SHP77 treated with DMSO at 0.1 percent for 48 hours (cell line): ENCODE measurements around the gene CLPTM1.
A peak's percentile ranks its signal among the peaks of the same experiment; 100 is the strongest.
"Not testable (repeated sequence)": the region's sequence is repeated elsewhere in the genome, so short reads cannot be mapped to it uniquely, and the experiment has no call there.

Experiments
- DNase-seq: peaks from one replicate; lab custom pipeline; 2025; lab: John Stamatoyannopoulos, UW

Gene CLPTM1

DNA sequence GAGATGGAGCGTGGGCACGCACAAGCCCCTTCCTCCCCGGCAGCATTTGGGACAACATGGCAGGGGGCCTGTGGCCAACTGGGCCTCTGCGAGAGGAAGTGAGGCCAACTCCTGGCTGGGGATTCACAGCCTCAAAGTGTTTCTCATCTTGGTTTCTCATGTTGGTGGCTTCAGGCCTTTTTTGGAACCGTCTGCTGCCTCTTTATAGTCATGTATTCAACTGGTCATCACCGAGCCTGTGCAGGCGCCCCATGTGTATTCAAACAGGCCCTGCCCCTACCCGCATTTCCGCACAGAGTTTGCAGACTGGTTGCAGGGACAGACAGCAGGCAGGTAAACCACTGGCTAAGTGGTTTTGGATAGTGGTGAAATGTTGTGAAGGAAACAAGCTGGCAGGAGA lies 28.8 kb downstream of the CLPTM1 start:
- DNase-seq, result no peak

DNA sequence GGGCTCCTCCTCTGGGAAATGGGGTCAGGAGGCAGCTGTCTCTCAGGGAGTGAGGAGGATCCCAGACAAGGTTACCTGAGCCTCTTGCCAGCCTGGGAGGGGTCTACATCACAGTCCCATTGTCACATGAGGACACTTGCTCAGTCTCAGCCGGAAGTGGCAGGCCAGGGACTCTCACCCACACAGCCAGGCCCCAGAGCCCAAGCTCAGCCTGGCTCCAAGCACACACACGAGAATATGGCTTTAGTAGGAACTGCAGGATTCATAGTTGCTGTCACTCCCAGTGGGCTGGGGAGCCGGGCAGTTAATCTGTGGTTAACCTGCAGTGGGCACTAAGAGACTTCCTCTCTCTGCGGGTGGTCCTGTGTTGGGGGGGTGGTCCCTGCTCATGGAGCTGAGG lies 30.3 kb downstream of the CLPTM1 start:
- no peak for DNase-seq

DNA sequence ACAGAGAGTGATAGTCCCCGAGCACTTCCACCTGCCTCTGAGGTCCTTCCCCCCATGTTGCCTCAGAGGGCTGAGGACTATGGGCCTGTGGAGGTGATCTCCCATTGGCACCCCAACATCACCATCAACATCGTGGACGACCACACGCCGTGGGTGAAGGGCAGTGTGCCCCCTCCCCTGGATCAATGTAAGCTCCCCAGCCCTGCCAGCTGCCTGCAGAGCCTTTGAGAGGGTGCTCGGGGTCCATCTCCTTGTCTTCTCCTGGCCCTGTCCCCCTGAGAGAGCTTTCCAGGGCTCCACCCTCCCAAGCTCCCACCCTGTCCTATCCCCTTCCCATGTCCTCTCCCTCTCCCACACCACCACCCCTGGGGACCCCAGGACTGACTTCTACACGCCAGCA lies 31.2 kb downstream of the CLPTM1 start:
- no peak for DNase-seq

DNA sequence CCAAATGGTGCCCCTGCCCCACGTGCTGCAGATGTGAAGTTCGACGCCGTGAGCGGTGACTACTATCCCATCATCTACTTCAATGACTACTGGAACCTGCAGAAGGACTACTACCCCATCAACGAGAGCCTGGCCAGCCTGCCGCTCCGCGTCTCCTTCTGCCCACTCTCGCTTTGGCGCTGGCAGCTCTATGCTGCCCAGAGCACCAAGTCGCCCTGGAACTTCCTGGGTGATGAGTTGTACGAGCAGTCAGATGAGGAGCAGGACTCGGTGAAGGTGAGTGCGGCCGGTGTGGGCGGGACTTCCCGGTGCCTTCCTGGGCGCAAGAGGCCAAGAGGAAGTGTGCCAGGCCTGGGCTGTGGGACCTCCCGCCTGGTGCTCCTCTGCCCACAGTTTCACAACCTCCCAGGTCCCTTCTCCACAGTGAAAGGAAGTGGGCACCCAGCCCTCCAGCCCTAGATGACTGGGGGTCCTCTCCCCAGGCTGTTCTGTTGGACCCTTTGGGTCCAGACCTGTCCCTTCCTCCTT lies 32.0 kb downstream of the CLPTM1 start:
- DNase-seq, result no peak

DNA sequence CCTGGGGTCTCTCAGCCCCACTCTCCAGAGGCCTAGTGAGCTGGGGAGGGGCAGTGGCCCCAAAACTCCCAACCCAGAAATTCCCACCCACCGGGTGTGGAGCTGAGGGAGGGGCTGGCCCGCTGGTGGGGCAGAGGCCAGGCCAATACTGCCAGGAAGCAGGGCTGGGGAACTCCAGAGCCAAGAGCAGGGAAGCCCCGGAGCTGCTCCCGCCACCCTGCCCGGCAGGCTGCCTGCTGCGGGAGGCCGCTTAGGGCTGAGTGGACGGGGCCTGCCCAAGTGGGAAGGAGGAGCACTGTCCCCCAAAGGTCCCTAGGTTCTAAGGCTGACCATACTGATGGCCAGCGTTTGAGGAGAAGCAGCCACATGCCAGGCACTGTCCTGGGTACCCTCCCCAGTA lies 33.1 kb downstream of the CLPTM1 start:
- DNase-seq, result no peak

DNA sequence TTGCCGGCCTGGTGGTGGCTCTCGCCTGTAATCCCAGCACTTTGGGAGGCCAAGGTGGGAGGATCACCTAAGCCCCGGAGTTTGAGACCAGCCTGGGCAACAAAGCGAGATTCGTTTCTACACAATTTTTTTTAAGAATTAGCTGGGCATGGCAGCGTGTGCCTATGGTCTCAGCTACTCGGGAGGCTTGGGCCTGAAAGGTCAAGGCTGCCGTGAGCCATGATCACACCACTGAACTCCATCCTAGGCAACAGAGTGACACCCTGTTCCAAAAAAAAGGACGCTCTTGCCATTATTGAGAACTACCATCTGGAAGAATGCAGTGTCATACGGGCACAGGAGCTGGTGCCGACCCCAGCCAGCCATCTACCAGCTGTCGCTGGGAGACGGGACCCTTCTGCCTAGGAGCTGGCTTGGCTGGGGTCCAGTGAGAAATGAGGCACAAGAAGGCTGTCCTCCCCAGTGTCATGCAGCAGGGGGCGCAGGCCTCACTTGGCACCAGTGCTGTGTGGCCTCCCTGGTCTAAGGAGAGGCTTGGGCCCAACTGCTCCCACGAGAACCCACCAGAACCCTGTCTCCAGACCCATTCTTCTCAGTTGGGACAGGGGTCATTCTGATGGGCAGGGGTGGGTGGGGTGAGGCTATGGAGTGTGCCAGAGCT lies 33.8 kb downstream of the CLPTM1 start:
- DNase-seq, result no peak

DNA sequence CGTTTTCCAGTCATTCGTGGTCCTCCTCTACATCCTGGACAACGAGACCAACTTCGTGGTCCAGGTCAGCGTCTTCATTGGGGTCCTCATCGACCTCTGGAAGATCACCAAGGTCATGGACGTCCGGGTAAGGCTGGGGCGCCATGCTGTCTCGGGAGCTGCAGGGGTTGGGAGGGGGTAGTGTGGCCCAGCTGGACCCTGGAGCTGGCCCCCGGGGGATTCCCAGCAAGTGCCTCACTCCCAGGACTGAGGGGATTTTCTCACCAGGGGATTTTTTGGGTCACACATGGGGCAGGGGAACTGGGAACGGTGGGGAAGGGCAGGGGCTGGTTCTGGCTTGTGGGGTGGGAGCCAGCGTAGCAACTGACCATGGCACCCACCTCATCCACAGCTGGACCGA lies 35.3 kb downstream of the CLPTM1 start:
- no peak for DNase-seq

DNA sequence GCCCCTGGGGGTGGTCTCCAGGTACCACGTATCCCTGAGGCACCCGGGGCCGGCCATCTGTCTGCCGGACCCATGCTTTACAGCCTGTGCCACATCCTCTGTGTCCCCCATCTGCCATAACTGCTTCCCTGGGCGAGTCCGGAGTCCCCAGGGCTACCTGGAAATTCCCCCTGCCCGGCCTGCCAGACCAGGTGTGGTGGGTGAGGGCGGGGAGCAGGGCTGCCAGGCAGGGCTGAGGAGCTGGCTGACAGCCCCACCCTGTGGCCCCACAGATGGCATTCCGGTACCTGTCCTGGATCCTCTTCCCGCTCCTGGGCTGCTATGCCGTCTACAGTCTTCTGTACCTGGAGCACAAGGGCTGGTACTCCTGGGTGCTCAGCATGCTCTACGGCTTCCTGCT lies 35.8 kb downstream of the CLPTM1 start:
- no peak for DNase-seq

DNA sequence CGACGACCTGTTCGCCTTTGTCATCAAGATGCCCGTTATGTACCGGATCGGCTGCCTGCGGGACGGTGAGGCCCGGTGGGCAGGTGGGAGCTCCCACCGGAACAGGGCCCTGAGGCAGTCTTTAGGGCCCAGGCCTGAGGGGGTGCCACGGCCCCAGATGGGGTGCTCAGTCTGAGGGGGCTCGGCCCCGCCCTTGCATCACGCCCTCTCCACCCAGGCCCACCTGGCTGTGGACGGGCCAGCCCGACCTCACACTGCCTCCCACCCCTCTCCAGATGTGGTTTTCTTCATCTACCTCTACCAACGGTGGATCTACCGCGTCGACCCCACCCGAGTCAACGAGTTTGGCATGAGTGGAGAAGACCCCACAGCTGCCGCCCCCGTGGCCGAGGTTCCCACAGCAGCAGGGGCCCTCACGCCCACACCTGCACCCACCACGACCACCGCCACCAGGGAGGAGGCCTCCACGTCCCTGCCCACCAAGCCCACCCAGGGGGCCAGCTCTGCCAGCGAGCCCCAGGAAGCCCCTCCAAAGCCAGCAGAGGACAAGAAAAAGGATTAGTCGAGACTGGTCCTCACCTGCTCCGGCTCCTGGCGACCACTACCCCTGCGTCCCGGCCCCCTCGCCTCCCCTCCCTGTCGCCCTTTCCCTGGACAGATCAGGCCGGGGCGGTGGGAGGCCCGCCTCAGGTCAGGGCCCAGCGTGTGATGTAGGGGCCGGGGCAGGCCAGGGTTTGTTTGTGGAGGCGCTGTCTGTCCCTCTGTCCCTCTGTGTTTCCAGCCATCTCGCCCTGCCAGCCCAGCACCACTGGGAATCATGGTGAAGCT lies 37.4 kb downstream of the CLPTM1 start:
- DNase-seq, result no peak

DNA sequence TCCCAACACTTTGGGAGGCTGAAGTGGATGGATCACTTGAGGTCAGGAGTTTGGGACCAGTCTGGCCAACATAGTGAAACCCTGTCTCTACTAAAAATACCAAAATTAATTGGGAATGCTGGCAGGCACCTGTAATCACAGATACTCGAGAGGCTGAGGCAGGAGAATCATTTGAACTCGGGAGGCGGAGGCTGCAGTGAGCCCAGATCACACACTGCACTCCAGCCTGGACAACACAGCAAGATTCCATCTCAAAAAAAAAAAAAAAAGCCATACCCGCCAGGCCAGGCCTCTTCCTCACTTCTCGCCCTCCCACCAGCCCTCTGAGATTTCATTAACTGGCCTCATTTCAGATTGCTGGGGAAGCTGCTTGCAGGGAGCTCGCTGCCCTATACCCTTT lies 38.3 kb downstream of the CLPTM1 start:
- no peak for DNase-seq

DNA sequence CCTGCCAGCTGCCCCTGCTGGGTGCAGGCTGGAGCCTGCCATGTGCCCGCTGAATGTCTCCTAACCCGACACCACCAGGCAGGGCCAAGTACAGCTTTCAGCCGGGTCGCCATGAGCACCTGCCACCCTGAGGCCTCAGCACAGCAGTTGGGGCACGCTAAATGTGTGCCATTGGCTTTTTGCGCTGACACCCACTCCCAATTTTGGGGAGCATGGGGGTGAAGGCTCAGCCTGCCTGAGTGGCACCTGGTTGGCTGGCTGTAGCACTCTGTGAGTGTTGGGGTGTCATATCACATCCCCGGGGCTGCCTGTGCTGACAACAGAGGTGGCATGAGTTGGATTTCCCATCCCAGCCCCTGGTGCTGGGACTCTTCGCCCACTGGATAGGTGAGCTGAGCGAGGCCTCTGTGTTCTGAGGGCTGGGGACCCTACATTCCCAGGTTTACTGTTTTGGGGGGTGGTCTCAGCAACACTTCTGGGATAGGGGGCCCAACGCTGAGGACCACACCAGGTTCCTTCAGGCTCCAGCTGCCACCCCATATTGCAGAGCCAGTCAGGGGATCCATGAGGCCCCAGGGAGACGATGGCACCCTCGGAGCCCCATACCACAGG lies 38.9 kb downstream of the CLPTM1 start:
- DNase-seq, result no peak

DNA sequence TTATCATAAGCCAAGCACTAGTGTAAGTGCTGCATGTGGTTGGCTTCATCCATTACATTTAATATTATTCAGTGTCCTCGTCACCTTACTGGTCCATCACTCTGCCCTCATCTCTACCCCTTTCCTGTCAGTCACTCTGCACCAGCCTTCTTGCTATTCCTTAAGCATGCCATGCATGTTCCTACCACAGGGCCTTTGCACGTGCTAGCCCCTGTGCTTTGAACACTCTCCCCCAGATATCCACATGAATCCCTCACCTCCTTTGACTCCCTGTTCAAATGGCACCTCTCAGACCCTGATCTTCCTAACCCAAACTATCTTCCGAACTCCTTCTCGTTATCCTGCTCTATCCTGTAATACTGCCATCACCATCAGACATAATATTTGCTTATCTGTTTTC lies 42.8 kb downstream of the CLPTM1 start:
- DNase-seq, result no peak

DNA sequence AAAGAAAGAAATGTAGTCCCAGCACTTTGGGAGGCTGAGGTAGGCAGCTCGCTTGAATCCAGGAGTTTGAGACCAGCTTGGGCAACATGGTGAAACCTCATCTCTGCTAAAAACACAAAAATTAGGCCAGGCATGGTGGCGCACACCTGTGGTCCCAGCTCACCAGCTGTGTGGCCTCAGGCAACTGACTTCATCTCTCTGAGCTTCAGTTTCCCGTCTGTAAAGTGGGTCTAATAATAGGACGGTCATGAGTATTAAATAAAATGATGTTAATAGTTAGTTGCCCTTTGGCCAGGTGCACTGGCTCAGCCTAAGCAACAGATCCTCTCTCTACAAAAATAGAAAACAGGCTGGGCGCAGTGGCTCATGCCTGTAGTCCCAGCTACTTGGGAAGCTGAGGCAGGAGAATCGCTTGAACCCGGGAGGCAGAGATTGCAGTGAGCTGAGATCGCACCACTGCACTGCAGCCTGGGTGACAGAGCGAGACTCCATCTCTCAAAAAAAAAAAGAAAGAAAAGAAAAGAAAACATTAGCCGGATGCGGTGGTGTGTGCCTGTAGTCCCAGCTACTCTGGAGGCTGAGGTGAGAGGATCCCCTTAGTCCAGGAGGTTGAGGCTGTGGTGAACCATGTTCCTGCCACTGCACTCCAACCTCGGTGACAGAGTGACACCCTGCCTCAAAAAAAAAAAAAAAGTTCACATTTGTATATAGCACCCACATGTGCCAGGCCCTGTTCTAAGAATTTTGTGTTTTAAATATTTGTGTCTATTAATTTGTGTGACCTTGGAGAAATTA lies 44.1 kb downstream of the CLPTM1 start:
- DNase-seq, result not testable (repeated sequence)

DNA sequence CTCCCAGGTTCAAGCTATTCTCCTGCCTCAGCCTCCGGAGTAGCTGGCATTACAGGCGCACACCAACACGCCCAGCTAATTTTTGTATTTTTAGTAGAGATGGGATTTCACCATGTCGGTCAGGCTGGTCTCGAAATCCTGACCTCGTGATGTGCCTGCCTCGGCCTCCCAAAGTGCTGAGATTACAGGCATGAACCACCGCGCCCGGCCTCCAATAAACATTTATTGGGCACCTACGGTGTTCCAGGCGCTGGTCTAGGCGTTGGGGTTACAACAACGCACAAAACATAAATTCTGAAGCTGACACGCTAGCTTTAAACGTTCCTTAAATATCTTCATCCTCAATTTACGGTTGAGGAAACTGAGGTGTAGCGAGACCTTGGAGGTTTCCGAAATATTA lies 45.5 kb downstream of the CLPTM1 start:
- DNase-seq, result not testable (repeated sequence)

DNA sequence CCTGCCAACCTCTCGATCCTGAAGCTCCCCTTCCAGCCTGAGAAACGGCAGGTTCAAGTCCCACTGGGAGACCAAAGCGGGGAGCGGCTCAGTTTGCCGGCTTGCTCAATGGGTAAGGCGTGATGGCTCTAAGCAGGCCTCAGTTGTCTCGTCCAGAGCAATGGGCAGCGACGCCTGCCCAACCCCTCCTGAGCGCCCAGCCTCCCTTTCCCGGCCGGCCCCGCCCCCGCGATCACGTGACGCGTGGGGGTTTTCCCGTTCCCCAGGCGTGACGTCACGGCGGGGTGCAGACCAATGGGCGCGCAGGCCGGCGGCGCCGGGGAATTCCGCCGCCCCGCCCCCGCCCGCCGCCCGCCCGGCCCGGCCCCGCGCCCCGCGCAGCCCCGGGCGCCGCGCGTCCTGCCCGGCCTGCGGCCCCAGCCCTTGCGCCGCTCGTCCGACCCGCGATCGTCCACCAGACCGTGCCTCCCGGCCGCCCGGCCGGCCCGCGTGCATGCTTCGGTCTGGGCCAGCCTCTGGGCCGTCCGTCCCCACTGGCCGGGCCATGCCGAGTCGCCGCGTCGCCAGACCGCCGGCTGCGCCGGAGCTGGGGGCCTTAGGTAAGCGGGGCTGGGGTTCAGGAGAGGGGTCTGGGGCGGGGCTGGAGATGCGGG lies 46.0 kb downstream of the CLPTM1 start, which contains the start of gene RELB:
Gene RELB, plus strand, starts transcription at position 378 of the 653 bp plus-strand sequence. Its CDS starts 116 bp downstream, at position 494.
- DNase-seq, result peak; percentile 53

DNA sequence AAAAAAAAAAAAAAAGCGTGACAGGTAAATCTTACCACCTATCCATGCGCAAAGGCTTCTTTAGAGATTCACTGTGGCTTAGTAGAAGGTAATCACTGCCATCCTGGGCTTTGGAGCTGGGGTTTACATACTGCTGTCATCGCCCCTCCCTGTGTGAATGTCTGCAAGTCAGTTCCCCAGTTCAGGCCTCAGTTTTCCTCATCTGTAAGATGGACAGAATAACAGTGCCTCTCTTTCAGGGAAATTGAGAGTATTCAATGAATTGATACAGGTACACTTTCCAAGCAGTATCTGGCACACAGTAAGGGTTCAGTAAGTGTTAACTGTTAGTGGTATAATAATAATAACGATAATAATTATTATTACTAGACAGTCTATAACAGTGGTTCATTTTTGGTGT lies 48.3 kb downstream of the CLPTM1 start:
- DNase-seq, result no peak

DNA sequence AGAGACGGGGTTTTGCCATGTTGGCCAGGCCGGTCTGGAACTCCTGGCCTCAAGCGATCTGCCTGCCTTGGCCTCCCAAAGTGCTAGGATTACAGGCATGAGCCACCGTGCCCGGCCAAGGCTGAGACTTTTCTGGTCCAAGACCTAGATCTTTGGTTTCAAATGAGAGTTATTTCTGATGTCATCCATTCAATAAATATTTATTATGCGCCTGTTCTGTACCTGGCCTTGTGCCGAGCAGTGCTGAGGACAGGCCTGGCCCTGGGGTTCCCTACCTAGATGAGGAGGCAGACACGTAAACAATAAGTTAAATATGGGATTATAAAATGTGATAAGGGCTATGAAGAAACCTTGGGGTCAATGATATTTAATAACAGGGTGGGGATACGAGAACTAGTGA lies 50.6 kb downstream of the CLPTM1 start:
- no peak for DNase-seq

DNA sequence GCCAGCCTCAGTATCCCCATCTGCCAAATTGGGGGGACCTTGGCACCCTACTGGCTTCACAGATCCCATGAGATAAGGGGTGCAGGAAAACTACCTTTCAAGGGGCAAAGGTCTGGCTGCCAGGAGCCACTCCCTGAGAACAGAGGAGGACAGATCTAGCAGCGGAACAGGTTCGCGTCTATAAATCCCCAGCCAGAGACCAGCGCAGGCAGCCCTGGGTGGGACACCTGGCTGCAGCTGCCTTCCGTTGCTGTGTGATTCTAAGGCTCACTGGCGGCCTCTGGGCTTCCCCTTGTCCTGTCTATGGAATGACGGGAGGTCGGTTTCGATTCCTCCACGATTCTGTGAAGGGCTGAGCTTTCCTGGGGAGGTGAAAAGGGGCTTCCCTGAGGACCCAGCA lies 53.4 kb downstream of the CLPTM1 start:
- no peak for DNase-seq

DNA sequence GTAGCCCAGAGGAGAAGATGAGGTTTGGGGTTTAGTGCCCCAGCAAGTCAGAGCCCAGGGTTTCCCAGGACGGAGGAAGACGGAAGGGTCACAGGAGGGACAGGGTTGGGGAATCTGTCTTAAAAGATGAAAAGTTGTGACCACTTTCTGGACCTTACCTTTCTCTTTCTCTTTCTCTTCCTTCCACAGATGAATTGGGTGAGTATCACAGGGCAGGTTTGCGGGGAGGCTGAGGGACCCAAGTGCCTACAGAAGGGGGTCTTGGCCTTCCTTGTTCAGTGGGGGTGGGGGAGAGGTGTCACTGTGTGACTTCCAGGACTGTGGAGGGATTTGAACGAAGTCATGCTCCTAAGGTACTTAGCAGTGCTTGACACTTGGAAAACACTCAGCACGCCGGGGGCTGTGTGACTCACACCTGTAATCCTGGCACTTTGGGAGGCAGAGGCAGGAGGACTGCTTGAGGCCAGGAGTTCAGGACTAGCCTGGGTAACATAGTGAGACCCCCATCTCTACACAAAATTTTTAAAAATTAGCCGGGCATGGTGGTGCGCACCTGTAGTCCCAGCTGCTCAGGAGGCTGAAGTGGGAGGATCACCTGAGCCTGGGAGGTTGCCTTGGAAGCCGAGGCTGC lies 54.6 kb downstream of the CLPTM1 start:
- DNase-seq, result no peak

DNA sequence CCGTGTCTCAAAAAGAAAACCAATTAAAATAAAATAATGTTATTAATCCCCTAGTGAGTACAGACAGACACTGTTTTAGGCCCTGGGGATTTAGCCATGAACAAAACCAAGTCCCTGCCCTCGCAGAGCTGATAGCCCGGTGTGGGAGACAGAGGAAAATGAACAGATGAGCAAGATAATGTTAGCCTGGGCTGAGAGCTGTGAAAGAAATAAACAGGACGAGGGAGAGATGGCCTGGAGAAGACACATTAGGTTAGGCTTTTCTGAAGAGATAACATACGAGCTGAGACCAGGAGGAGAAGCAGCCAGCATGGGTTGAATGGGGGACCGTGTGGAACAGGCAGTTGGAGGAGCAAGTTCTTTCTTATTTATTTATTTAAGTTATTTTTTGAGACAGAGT lies 55.1 kb downstream of the CLPTM1 start:
- DNase-seq, result no peak

DNA sequence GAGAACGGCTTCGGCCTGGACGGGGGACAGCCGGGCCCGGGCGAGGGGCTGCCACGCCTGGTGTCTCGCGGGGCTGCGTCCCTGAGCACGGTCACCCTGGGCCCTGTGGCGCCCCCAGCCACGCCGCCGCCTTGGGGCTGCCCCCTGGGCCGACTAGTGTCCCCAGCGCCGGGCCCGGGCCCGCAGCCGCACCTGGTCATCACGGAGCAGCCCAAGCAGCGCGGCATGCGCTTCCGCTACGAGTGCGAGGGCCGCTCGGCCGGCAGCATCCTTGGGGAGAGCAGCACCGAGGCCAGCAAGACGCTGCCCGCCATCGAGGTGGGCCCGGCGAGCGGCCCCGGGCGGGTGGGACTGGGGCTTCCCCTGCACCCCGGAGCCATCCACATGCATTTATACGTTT lies 56.8 kb downstream of the CLPTM1 start:
- no peak for DNase-seq
